KOPT-K1 (cell line): ENCODE measurements around the gene DXO.

Experiments used
- H3K27ac ChIP-seq: fragments of 200-600 bp; sonication (generic); 2 replicates; pipeline ENCODE4 v1.5.1; 2016; ENCODE audit warnings: antibody characterized with exemption, mild to moderate bottlenecking, low read depth, low read length; ENCODE audit not compliant: poor library complexity, severe bottlenecking
- H3K36me3 ChIP-seq: fragments of 200-600 bp; sonication (generic); 2 replicates; pipeline ENCODE4 v1.5.1; 2017; ENCODE audit warnings: antibody characterized with exemption, mild to moderate bottlenecking, low read length, moderate library complexity; ENCODE audit not compliant: insufficient read depth
- H3K9me3 ChIP-seq: fragments of 200-600 bp; sonication (generic); 2 replicates; pipeline ENCODE4 v1.5.1; 2017; ENCODE audit warnings: antibody characterized with exemption, low read length, mild to moderate bottlenecking; ENCODE audit not compliant: insufficient read depth, poor library complexity, severe bottlenecking

DXO gene

GRCh38 chr6:31952890-31953289 is 19.0 kb downstream of the DXO start:
- Histone ChIP-seq H3K27ac (no peak overlapping the region), H3K9me3 (no peaks in the 10 kb centered on the region), H3K36me3 (peaks cover 68% of the 10 kb centered on the region)

- Histone ChIP-seq H3K27ac (no peak overlapping the region), H3K9me3 (no peaks in the 10 kb centered on the region), H3K36me3 (peaks cover 67% of the 10 kb centered on the region)
These were observed 19.7 kb downstream of the DXO start for GRCh38 chr6:31952140-31952805.

GRCh38 chr6:31949926-31950548 is 21.9 kb downstream of the DXO start:
- H3K27ac ChIP-seq = no peak overlapping the region
- H3K9me3 ChIP-seq = no peaks in the 10 kb centered on the region
- peaks cover 45% of the 10 kb centered on the region for H3K36me3 ChIP-seq

GRCh38 chr6:31948753-31949413 is 23.1 kb downstream of the DXO start:
- no peaks in the 10 kb centered on the region for H3K9me3 ChIP-seq
- peaks cover 34% of the 10 kb centered on the region for H3K36me3 ChIP-seq
- H3K27ac ChIP-seq = no peak overlapping the region

GRCh38 chr6:31948306-31948705 is 23.6 kb downstream of the DXO start:
- Histone ChIP-seq H3K36me3 (peaks cover 28% of the 10 kb centered on the region), H3K9me3 (no peaks in the 10 kb centered on the region), H3K27ac (no peak overlapping the region)

- Histone ChIP-seq H3K36me3 (peaks cover 23% of the 10 kb centered on the region), H3K9me3 (no peaks in the 10 kb centered on the region), H3K27ac (no peak overlapping the region)
These were observed 24.1 kb downstream of the DXO start for GRCh38 chr6:31947864-31948263.

- H3K9me3 ChIP-seq = no peaks in the 10 kb centered on the region
- no peak overlapping the region for H3K27ac ChIP-seq
- H3K36me3 ChIP-seq = peaks cover 16% of the 10 kb centered on the region
These were observed 24.8 kb downstream of the DXO start for GRCh38 chr6:31947070-31947675.

GRCh38 chr6:31946370-31946885 is 25.5 kb downstream of the DXO start:
- H3K9me3 ChIP-seq = no peaks in the 10 kb centered on the region
- H3K36me3 ChIP-seq = peaks cover 9% of the 10 kb centered on the region
- H3K27ac ChIP-seq = no peak overlapping the region

- Histone ChIP-seq H3K36me3 (peaks cover 2% of the 10 kb centered on the region), H3K27ac (no peak within 1 kb of the TSS), H3K9me3 (no peaks in the 10 kb centered on the region)
These were observed 26.2 kb downstream of the DXO start, which contains the start of gene CFB for GRCh38 chr6:31945507-31946369. CFB (plus strand) TSS chr6:31946095; CDS start chr6:31946222, 127 bp downstream.

- H3K36me3 ChIP-seq = no peaks in the 10 kb centered on the region
- H3K9me3 ChIP-seq = no peaks in the 10 kb centered on the region
- no peak overlapping the region for H3K27ac ChIP-seq
These were observed 26.8 kb downstream of the DXO start for GRCh38 chr6:31945154-31945506.

- H3K36me3 ChIP-seq = no peaks in the 10 kb centered on the region
- H3K9me3 ChIP-seq = no peaks in the 10 kb centered on the region
- no peak overlapping the region for H3K27ac ChIP-seq
These were observed 28.2 kb downstream of the DXO start for GRCh38 chr6:31943742-31944141.

GRCh38 chr6:31940256-31940664 is 31.7 kb downstream of the DXO start:
- no peak overlapping the region for H3K27ac ChIP-seq
- H3K36me3 ChIP-seq = no peaks in the 10 kb centered on the region
- no peaks in the 10 kb centered on the region for H3K9me3 ChIP-seq

GRCh38 chr6:31935823-31936222 is 36.1 kb downstream of the DXO start:
- Histone ChIP-seq H3K27ac (no peak overlapping the region), H3K36me3 (no peaks in the 10 kb centered on the region), H3K9me3 (no peaks in the 10 kb centered on the region)

- Histone ChIP-seq H3K36me3 (no peaks in the 10 kb centered on the region), H3K9me3 (no peaks in the 10 kb centered on the region), H3K27ac (no peak overlapping the region)
These were observed 36.9 kb downstream of the DXO start for GRCh38 chr6:31935021-31935420.
